ENCODE data around the gene SLC7A9. TPM values are rescaled to one million over a fixed set of nuclear protein-coding genes. Genes with fewer than 3 reads are reported as not detected.

SLC7A9 gene
- polyA plus RNA-seq, 1 donor from 2014 or later = 2.5 TPM

DNA sequence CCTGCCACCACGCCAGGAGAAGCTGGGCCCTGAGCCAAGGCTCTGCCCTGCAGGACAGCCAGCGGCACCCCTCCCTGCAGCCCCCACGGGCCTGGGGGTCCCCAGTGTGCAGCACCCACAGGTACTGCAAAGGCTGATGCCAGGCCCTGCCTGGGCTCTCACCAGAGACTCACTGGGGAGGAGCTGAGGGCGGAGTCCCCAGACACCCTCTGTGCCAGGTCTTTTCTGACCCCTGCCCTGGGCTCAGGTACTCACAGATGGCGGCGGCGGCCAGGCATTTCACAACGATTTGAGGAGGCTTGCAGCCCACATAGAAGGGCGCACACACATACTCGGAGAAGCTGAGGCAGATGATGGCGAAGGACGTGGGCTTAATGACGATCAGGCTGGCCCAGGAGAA lies 5.7 kb downstream of the SLC7A9 start:
- Histone ChIP-seq H3K4me3 (ENCODE audit: low read length) (no peak overlapping the region), H3K9ac (ENCODE audit: low read length) (no peak overlapping the region), H3K9me3 (ENCODE audit: low read length) (no peaks in the 10 kb centered on the region), H3K27me3 (ENCODE audit: insufficient read depth, low read depth, low read length) (no peaks in the 10 kb centered on the region), H3K4me2 (ENCODE audit: low read length) (no peak overlapping the region), H4K20me1 (ENCODE audit: insufficient read depth) (no peaks in the 10 kb centered on the region), H3K9me2 (ENCODE audit: insufficient read depth, low read length) (no peaks in the 10 kb centered on the region), H3K27ac (ENCODE audit: low read length) (no peak overlapping the region), H2AFZ (ENCODE audit: low read depth, low read length) (no peak overlapping the region), H3K79me2 (replicated peaks; ENCODE audit: insufficient read depth, low read length) (no peaks in the 10 kb centered on the region), H3K36me3 (ENCODE audit: insufficient read depth, low read length) (no peaks in the 10 kb centered on the region), H3F3A (ENCODE audit: insufficient read depth, low read length, poor library complexity, severe bottlenecking) (no peaks in the 10 kb centered on the region)
- TF ChIP-seq POLR2AphosphoS5 (IDR thresholded peaks at IDR 0.05) = no peak
- TF ChIP-seq, protein P1, sequence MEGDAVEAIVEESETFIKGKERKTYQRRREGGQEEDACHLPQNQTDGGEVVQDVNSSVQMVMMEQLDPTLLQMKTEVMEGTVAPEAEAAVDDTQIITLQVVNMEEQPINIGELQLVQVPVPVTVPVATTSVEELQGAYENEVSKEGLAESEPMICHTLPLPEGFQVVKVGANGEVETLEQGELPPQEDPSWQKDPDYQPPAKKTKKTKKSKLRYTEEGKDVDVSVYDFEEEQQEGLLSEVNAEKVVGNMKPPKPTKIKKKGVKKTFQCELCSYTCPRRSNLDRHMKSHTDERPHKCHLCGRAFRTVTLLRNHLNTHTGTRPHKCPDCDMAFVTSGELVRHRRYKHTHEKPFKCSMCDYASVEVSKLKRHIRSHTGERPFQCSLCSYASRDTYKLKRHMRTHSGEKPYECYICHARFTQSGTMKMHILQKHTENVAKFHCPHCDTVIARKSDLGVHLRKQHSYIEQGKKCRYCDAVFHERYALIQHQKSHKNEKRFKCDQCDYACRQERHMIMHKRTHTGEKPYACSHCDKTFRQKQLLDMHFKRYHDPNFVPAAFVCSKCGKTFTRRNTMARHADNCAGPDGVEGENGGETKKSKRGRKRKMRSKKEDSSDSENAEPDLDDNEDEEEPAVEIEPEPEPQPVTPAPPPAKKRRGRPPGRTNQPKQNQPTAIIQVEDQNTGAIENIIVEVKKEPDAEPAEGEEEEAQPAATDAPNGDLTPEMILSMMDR (IDR thresholded peaks at IDR 0.05; ENCODE audit: poor library complexity, severe bottlenecking) = no peak
- TF ChIP-seq SMC3 (conservative IDR thresholded peaks at IDR 0.05; ENCODE audit: poor library complexity) = no peak
- no peak for TF ChIP-seq MXI1 (conservative IDR thresholded peaks at IDR 0.05; ENCODE audit: poor library complexity, severe bottlenecking)
- no peak for TF ChIP-seq EZH2 (IDR thresholded peaks at IDR 0.05; ENCODE audit: borderline replicate concordance, insufficient read depth, low read length, poor library complexity, severe bottlenecking)
- no peak for TF ChIP-seq RAD21 (conservative IDR thresholded peaks at IDR 0.05)
- TF ChIP-seq, protein P2, sequence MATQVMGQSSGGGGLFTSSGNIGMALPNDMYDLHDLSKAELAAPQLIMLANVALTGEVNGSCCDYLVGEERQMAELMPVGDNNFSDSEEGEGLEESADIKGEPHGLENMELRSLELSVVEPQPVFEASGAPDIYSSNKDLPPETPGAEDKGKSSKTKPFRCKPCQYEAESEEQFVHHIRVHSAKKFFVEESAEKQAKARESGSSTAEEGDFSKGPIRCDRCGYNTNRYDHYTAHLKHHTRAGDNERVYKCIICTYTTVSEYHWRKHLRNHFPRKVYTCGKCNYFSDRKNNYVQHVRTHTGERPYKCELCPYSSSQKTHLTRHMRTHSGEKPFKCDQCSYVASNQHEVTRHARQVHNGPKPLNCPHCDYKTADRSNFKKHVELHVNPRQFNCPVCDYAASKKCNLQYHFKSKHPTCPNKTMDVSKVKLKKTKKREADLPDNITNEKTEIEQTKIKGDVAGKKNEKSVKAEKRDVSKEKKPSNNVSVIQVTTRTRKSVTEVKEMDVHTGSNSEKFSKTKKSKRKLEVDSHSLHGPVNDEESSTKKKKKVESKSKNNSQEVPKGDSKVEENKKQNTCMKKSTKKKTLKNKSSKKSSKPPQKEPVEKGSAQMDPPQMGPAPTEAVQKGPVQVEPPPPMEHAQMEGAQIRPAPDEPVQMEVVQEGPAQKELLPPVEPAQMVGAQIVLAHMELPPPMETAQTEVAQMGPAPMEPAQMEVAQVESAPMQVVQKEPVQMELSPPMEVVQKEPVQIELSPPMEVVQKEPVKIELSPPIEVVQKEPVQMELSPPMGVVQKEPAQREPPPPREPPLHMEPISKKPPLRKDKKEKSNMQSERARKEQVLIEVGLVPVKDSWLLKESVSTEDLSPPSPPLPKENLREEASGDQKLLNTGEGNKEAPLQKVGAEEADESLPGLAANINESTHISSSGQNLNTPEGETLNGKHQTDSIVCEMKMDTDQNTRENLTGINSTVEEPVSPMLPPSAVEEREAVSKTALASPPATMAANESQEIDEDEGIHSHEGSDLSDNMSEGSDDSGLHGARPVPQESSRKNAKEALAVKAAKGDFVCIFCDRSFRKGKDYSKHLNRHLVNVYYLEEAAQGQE (IDR thresholded peaks at IDR 0.05; ENCODE audit: borderline replicate concordance) = no peak
- no peak for TF ChIP-seq EP300 (conservative IDR thresholded peaks at IDR 0.05; ENCODE audit: poor library complexity, severe bottlenecking)
- TF ChIP-seq TAF1 (IDR thresholded peaks at IDR 0.05; ENCODE audit: low read depth) = no peak

DNA sequence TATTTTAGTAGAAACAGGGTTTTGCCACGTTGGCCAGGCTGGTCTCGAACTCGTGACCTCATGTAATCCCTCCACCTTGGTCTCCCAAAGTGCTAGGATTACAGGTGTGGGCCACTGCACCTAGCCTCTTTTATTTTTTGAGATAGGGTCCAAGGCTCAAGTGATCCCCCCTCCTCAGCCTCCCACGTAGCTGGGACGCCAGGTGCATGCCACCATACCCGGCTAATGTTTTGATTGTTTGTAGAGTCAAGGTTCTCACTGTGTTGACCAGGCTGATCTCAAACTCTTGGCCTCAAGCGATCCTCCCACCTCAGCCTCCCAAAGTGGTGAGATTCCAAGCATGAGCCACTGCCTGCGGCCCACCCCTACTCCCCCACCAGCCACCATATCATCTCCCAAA lies 6.3 kb downstream of the SLC7A9 start:
- TF ChIP-seq POLR2AphosphoS5 (IDR thresholded peaks at IDR 0.05) = no peak
- TF ChIP-seq, protein P1 (IDR thresholded peaks at IDR 0.05; ENCODE audit: poor library complexity, severe bottlenecking) = no peak
- no peak for TF ChIP-seq RAD21 (conservative IDR thresholded peaks at IDR 0.05)
- no peak for TF ChIP-seq EZH2 (IDR thresholded peaks at IDR 0.05; ENCODE audit: borderline replicate concordance, insufficient read depth, low read length, poor library complexity, severe bottlenecking)
- no peak for TF ChIP-seq EP300 (conservative IDR thresholded peaks at IDR 0.05; ENCODE audit: poor library complexity, severe bottlenecking)
- TF ChIP-seq, protein P2 (IDR thresholded peaks at IDR 0.05; ENCODE audit: borderline replicate concordance) = no peak
- no peak for TF ChIP-seq MXI1 (conservative IDR thresholded peaks at IDR 0.05; ENCODE audit: poor library complexity, severe bottlenecking)
- TF ChIP-seq TAF1 (IDR thresholded peaks at IDR 0.05; ENCODE audit: low read depth) = no peak
- no peak for TF ChIP-seq SMC3 (conservative IDR thresholded peaks at IDR 0.05; ENCODE audit: poor library complexity)
- Histone ChIP-seq H4K20me1 (ENCODE audit: insufficient read depth) (no peaks in the 10 kb centered on the region), H3K9ac (ENCODE audit: low read length) (no peak overlapping the region), H3K4me3 (ENCODE audit: low read length) (no peak overlapping the region), H3F3A (ENCODE audit: insufficient read depth, low read length, poor library complexity, severe bottlenecking) (no peaks in the 10 kb centered on the region), H3K79me2 (replicated peaks; ENCODE audit: insufficient read depth, low read length) (no peaks in the 10 kb centered on the region), H3K9me2 (ENCODE audit: insufficient read depth, low read length) (no peaks in the 10 kb centered on the region), H3K27ac (ENCODE audit: low read length) (no peak overlapping the region), H3K36me3 (ENCODE audit: insufficient read depth, low read length) (no peaks in the 10 kb centered on the region), H3K4me2 (ENCODE audit: low read length) (no peak overlapping the region), H3K27me3 (ENCODE audit: insufficient read depth, low read depth, low read length) (no peaks in the 10 kb centered on the region), H2AFZ (ENCODE audit: low read depth, low read length) (no peak overlapping the region), H3K9me3 (ENCODE audit: low read length) (no peaks in the 10 kb centered on the region)

All from neural cell (in vitro differentiated cells).